ENCODE measurements around the gene ABCF3.

Gene ABCF3

DNA sequence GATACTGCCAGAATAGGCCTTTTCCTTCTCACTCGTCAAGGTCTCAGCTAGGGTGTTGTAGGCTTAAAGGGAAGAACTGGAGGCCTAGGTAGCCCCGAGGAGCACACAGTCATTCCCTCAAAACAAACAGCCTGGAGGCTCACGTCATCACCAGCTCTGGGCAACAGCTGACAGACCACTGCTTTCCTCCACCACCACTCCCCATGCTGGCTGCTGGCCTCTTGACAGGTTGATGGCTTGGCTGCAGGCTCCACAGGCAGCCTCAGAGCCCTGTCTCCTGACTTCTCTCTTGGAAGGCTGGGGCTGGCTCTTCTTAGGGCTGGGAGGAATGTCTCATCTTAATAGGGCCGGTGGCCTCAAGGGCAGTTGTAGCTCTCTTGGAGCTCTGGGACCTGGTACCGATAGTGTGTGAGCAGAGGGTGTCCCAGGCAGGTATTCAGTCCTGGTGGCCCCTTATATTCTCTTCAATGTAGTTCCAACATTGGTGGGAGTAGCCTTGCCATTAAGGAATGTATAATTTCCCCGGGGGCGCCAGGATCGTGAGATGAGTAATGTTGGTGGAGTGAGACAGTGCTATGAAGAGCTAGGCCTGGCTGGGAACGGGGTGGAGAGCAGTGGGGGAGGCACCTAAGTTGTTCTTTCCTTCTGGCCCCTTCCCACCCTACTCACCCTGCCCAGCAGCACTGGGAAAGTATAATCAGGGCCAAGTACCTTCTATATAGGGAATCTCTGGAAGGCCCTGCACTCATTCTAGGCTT, 17.5 kb upstream of the ABCF3 start:
- no peak for DNase-seq (ENCODE audit: low spot score)

GRCh38 chr3:184169896-184170875, 15.8 kb upstream of the ABCF3 start:
- DNase-seq (ENCODE audit: low spot score), result no peak

DNA sequence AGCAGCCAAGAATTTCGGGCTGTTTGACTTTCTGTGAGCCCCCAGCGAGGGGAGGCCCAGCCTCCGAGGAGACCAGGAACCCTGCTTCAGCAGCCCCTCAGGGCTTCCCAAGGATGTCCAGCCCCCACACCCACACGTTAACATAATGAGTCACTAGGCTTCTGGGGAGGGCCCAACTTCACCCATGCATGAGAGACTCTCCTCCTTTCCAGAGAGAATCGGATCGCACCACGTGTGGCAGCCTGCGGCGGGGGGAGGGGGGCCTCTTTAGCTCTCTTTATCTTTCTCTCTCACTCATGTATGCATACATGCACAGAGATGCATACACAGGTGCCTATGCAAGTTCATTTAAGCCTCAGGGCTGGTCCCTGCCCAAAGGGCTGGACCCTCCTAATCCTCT, 14.4 kb upstream of the ABCF3 start:
- no peak for DNase-seq (ENCODE audit: low spot score)

DNA sequence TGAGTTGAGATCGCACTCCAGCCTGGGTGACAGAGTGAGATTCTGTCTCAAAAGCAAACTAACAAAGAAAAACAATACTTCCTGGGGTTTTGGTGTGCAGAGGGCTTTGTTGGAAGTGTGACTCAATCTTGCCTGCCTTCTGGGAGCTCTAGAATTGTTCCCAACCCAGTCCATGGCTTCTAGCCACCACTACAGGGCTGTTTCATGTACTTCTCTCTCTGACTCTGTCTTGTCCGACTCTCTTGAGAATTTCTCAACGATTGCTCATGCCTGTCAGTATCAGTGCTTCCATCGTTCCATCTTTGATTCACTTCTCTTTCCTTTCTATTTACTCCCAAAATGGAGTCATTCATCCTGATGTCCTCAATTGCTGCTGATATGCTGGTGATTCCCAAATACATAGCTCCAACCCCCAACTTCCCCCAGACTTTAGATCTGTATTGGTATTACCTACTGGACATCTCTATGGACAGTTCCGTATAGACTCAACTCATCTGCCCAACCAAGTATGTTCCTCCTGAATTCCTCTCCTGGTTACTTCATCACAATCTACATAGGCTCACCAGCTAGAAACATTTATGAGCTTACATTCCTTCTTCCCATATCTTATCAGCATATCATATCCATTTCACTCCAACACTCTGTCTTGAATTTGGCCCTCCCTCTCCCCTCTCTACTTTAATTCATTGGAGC, 13.2 kb upstream of the ABCF3 start:
- DNase-seq (ENCODE audit: low spot score), result no peak

DNA sequence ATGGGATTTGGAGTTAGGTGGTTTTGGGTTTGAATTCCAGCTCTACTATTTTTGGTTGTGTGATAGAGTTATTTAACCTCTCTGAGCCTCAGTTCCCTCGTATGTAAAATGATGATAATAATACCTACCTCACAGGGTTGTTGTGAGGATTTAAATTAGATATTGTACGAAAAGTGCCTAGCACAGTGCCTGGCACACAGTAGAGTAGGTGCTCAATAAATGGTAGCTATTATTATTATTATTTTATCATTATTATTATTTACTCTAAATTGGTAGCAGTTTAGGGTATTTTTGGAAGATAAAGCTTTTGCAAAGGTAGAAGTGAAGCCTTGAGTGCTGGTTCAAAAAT, 12.7 kb upstream of the ABCF3 start:
- DNase-seq (ENCODE audit: low spot score), result no peak

DNA sequence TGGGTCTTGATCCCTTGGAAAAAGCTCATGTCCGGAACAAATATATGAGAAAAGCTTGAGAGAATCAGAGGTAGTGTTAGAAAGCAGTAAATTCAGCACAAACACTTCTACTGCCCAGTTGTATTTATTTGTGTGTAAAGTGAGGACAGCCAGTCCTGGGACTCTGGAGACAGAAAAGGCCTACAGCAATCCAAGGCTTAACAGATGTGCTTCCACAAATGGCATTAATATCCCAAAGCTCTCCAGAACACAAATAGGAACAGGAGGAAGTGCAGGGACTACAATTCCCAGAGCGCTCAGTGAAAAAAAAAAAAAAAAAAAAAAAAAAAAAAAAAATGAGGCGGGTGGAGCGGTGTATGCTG, 11.7 kb upstream of the ABCF3 start:
- DNase-seq (ENCODE audit: low spot score), result no peak

DNA sequence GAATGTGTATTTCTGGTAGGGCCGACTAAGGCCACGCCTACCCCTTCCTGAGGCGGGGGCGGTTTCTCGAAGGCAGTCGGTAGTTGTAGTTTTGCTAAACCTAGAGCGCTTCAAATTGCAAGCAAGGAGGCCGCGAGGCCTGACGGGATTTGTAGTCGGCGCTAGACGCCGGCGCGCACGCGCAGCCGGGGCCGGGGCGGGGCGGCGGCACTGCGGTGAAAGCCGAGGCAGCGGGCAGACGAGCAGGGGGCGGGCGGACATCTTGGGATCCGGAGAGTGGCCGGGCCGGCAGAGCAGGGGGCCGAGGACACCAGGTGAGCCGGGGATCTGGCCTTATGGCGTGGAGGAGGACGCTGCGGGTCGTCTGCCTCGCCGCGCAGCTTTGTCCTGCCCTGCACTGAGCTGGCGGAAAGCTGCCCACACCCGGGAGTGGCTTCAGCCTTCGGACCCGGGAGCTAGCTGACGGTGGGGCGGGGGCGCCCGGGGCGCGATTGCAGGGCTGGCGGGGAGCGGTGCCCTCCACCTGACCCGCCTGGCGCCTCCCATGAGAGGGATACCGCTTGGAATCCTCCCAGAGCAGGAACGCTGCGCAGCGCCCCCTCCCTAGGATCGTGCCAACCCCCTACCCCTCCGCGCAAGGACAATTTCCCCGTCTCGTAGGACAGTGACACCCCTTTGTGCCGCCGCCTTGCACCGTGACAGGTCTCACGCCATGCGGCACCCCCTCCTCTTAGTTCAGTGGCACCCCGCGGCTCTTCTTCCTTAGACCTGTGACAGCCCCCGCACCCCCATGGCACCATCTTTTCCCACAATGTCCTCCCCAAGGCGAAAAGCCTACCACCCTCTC, 11.1 kb upstream of the ABCF3 start, which contains the start of gene AP2M1:
Gene AP2M1, plus strand, starts transcription at position 210 of the 847 bp plus-strand sequence. CDS start 2,139 bp downstream, outside the sequence.
- peak; percentile 100 for DNase-seq (ENCODE audit: low spot score)

DNA sequence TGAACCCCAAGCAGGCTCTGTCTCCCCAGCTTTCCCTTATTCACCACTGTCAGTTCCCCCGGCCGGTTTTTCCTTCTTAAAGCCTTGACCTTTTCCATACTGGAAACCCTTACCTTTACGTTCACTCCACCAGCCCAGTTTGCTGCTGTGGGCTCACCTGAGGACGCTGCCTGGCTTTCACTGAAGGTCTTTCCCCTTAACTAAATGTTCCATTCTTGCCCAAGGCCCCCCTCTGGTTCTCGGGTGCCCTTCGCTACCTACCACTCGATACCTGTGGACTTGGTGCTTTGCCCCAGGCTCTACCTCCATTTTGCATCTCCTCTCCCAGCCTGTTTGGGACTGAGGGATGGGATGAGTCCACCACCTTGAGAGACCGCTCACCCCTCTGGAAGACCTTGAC, 10.5 kb upstream of the ABCF3 start:
- no peak for DNase-seq (ENCODE audit: low spot score)

GRCh38 chr3:184175981-184176376, 10.0 kb upstream of the ABCF3 start:
- no peak for DNase-seq (ENCODE audit: low spot score)

DNA sequence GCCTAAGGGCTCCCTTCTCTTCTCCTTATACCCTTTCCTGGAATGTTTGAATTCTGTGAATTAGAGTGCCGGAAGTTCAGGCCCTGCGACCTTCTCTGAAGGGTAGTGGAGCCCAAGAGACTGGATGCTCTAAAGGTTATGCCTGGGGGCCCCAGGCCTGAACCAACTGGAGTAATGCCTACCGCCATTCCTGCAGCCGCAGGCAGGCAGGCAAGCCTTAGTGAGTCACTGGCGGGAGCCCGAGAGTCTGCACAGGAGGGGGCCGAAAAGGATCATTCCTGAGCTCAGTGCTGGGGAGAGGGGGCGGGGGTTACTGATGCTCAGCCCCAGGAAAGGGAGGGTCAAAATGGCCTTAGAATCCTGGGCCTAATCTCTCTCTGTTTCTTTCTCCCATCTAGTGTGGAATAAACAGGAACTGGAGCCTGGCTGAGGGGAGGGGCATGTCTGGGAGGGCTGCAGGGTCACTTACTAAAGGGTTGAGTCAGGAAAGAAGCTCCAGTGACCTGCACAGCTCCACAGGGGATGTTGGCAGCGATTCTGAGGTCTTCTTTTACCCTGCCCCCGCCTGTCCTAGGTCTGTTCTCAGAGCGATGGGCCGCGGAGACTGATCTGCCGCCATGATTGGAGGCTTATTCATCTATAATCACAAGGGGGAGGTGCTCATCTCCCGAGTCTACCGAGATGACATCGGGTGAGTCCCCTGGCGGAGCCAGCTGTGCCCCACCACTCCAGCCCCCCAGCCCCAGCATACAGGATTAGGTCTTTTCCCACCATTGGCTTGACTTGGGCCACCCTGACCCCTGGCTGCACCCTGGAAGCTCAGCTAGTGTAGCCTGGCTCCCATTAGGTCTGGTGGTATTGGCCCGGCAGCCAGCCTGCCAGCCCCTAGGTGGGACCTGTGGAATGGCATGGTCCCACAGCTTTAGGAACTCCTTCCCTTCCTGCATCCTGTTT, 9.3 kb upstream of the ABCF3 start:
- DNase-seq (ENCODE audit: low spot score), result peak; percentile 40

DNA sequence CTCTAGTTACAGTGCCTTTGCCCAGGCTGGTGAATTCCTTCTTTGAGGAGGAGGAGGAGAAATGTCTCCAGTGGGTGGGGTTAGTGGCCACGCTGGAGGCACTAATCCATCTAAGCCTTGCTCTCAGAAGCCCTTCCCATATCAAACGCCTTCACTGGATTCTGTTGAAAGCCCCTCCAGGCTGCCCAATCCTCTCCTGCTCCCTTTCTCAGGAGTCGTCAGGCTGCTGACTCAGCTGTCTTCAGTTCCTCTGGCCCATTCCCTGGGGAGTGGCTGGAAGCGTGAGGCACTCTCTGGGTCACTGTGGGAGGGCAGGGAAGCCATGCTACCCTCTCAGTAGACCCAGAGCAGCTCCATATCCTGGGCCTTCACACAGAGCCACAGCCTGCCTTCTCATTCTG, 8.7 kb upstream of the ABCF3 start:
- no peak for DNase-seq (ENCODE audit: low spot score)

DNA sequence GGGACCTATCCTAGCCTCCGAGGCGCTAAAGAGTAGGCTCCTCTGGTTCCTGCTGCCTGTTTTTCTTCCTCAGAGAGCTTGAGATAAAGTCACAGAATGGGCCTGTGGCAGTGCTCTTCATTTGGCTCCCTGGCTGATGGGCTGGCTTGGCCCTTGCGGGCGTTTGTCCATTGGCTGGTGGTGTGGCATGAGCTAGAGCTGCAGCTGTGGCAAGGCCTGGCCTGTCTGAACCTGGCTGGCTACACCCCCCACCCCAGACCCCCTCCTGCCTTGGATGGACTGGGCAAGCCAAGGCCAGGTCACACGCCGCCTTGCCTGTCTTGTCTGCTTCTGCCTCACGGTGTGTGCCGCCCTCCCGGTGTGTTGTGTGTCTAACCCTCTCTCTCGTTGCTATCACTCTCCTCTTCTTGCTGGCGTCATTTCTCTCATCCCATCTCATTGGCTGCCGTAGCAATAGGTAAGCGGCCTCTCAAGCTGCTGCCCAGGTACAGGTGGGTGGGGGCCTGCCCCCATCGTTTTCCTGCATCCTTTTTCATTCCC, 8.2 kb upstream of the ABCF3 start:
- no peak for DNase-seq (ENCODE audit: low spot score)

DNA sequence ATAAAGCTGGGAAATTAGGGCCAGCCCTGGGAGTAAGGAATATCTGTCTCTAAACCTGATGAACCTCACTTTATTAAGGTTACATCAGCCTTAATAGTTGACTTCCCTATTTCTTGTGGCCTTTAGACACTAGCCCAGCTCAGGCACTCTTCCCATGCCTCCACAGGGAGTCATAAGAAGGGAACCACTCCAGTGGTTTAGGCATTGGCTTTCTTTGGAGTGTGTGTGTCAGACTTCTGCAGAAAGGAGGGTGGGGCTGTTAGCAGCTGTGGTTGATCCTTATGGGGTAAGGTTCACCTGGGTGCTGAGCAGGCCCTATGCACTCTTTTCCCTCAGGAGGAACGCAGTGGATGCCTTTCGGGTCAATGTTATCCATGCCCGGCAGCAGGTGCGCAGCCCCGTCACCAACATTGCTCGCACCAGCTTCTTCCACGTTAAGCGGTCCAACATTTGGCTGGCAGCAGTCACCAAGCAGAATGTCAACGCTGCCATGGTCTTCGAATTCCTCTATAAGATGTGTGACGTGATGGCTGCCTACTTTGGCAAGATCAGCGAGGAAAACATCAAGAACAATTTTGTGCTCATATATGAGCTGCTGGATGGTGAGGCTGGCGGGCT, 7.4 kb upstream of the ABCF3 start:
- DNase-seq (ENCODE audit: low spot score), result no peak

- no peak for DNase-seq (ENCODE audit: low spot score)
Measured at GRCh38 chr3:184180165-184180564, 5.8 kb upstream of the ABCF3 start.

DNA sequence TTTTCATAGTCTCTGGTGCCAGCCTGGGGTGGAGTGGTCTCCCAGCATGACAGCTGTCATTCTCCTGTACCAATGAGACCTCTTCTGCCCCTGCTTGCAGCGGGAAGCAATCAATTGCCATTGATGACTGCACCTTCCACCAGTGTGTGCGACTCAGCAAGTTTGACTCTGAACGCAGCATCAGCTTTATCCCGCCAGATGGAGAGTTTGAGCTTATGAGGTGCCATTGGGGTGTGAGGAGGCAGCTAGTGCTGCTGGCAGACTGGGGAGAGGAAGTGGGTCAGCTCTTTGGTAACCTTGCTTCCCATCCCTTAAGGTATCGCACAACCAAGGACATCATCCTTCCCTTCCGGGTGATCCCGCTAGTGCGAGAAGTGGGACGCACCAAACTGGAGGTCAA, 4.4 kb upstream of the ABCF3 start:
- DNase-seq (ENCODE audit: low spot score), result no peak

DNA sequence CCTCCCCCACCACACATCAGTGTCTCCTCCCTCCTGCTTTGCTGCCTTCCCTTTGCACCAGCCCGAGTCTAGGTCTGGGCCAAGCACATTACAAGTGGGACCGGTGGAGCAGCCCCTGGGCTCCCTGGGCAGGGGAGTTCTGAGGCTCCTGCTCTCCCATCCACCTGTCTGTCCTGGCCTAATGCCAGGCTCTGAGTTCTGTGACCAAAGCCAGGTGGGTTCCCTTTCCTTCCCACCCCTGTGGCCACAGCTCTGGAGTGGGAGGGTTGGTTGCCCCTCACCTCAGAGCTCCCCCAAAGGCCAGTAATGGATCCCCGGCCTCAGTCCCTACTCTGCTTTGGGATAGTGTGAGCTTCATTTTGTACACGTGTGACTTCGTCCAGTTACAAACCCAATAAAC, 2.3 kb upstream of the ABCF3 start:
- DNase-seq (ENCODE audit: low spot score), result no peak

GRCh38 chr3:184184546-184185230, 1.3 kb upstream of the ABCF3 start:
- no peak for DNase-seq (ENCODE audit: low spot score)

DNA sequence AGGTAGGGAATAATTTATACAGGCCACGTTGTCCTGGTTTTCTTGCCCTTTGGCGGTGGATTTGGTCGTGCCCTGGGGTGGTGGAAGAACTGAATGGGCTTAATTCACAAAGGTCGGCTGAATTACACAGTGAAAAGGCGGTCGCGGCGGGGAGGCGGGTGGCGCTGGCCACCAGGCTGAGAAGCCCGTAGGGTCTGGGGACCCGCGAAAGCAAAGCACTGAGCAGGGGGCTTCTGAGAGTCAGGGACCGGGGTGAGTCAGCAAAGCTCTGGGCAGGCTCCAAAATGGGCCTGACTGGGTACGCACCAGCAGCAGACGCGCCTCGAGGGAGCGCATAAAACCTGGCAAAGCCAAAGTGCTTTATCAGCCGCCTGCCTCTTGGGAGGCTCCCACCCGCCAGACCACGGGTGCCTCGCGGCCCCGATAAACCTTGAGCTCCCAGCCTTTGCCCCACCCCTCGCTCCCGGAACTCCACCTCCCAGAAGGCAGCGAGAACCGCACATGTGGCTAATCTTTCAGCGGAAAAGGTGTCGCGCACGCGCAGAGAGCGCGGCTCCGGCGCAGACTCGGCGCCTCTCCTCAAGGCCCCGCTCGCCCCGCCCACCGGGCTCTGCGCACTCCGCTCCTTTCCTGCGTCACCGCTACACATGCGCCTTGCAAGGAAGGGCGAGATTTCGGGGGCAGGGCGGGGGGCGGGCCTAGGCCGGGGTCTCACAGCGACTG, 377 bp upstream of the ABCF3 start:
- peak; percentile 98 for DNase-seq (ENCODE audit: low spot score)

- no peak for DNase-seq (ENCODE audit: low spot score)
Measured at GRCh38 chr3:184186902-184187207, 856 bp downstream of the ABCF3 start.

Measured in globus pallidus (tissue), 1 donor.